Measurements from ENCODE around the gene MACROD1.

The MACROD1 gene

DNA sequence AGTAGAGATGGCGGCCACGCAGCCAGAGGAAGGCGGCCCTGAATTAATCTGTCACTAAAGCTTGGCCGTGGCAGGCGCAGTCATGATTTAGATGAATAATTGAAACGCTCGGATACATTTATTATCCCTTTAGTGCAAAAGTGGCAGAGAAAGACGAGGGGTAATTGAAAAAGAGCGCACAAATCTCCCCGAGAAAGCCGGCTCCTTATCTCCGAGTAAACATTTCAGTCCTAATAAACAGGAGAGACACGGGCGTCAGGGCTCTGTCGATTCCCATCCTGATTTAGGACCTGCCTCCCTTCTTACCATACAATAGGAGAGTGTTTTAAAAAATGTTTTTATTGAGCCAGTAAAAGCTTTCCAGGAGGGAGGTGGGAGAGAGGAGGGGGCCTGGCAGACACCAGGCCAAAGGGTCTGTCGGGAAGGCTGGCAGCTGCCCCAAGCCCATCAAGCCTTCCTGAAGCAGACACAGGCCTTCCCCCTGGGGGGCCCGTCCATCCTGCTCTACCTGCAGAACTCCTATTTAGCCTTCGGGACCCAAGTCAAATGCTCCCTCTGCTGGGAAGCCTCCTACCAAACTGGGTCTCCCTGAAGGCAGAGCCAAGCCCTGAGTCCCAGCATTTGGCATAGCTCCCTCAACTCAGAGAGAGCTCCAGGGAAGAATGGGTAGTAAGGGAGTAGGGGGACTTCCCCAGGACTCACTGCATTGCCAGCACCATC lies 156.8 kb downstream of the MACROD1 start:
- DNase-seq, result no peak

DNA sequence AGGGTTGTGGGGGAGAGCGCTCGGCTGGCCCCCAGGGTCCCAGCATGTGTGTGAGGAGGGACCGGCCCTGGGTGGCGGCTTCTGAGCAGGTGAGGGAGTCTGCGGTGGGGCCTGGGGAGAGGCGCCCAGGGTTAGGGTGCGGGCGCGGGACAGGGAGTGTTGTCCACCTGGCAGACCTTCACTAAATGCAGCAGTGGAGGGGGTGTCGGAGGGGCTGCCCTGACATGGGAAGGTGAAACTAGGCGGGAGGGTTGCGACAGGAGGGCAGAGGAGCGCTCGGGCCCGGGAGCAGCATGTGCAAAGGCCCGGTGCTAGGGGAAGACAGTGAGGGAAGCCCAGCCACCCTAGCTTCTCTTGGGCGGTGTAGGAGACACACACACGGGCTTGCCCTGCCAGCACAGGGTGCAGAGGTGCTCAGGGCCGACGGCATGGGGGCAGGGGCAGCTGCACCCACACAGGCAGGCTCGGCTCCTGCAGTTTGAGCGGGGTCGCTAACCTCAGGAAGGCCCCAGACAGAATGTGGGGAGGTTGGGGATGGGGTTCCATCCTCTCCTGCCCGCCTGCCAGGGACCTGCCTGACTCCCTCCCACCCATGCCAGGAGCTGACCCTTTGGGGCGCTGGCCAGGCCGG lies 157.5 kb downstream of the MACROD1 start:
- no peak for DNase-seq

DNA sequence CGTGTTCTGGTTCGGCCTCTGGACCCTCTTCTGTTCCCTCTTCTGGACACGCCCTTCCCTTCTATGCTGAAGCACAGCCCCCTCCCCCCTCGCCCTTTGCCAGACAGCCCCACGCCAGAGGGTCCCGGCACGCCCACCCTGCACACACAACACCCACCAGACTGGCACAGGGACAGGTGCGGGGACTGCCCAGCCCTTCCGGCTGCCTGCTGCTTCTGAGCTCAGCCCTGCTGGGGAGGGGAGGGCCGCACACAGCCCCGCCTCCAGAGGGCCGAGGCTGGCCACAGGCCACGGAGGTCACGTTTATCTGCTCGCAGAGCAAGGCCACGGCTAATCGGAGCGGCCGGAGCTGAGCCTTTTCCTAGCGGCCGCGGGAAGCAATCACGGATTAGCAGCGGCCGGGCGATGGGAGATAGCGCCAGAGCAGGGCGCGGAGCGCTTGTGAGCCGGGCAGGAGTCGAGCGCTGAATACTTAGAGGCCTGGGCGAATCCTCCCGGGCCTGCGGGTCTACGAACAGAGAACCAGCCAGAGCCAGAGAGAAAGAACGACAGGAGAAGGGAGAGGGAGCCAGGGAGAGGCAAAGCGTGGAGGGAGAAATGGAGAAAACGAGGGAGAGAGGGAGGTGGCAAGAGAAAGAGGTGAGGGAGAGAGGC lies 158.2 kb downstream of the MACROD1 start:
- peak; percentile 78 for DNase-seq

DNA sequence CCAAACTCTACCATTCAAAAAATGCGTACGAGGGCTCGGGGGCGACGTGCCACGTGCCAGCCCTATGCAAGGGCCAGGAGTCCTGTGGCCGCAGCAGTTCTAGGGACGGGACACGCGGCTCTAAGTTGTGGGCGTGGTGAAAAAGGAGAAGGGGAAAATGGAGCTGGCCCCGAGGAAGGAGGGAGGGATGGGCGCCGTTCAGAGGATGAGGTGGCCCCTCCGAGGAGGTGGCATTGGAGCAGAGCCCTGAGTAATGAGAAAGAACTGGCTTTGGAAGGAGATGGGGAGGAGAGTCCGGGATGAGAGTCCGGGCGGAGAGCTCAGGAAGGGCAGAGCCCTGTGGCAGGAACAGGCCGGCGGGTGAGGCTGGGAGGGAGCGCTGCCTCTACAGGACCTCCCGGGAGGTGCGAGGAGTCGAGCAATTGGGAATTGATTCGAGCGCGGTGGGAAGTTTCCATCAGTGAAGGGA lies 158.7 kb downstream of the MACROD1 start:
- no peak for DNase-seq

- no peak for DNase-seq
Measured at GRCh38 chr11:64006398-64006797, 159.5 kb downstream of the MACROD1 start.

DNA sequence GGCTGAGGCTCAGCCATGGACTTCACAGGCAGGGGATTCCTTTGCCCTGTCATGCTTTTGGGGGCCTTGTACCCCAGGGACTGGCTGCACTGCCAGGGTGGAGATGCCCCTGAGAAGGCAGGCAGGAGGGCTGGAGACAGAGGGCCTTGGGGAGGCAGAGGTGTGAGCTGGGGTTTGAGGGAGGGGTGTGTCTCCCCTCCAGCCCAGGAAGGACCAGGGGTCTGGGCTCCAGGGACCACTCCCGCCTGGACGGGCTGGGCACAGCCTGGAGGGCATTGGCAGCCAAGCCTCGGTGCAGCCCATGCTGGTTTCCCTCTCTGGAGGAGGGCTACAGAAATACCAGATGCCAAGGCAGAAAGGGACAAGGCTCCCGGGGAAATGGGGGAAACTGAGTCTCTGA lies 160.2 kb downstream of the MACROD1 start:
- no peak for DNase-seq

GRCh38 chr11:64004590-64004984 lies 161.3 kb downstream of the MACROD1 start:
- no peak for DNase-seq

DNA sequence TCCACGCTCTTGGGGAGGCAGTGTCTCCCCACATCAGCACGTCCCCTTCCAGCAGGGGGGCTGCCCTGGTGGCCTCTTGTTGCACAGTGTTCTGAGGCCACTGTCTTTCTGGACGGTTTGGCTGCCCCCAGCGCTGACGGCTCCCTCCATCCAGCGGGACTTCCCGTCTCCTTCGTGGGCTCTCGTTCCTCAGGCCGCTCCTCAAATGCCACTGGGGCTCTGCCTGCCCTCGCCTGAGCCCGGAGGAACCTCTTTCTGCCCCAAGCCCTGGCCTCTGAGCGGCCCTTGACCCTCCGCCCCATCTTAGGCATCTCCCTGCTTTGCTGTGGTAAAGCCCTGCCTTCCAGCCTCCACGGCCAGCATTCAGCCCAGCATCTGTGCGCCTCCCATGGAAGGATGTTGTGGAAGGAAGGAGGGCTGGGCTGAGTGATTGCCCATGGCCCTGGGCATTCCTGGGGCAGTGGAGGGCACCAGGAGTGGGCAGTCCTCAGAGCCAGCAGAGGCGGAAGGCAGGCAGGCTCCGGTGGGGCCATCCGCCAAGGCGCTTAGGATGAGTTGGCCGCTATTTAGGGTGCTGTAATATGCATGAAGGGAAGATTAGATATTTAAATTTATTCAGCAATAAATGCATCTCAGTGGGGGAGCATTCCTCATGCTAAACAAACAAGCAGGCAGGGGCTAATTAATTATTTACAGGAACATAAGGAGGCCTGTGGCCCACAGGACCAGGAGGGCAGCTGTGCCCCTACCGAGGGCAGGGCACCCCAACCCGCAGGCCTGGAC lies 161.9 kb downstream of the MACROD1 start:
- DNase-seq, result no peak

- DNase-seq, result no peak
Measured at GRCh38 chr11:64001484-64002420, 164.2 kb downstream of the MACROD1 start.

DNA sequence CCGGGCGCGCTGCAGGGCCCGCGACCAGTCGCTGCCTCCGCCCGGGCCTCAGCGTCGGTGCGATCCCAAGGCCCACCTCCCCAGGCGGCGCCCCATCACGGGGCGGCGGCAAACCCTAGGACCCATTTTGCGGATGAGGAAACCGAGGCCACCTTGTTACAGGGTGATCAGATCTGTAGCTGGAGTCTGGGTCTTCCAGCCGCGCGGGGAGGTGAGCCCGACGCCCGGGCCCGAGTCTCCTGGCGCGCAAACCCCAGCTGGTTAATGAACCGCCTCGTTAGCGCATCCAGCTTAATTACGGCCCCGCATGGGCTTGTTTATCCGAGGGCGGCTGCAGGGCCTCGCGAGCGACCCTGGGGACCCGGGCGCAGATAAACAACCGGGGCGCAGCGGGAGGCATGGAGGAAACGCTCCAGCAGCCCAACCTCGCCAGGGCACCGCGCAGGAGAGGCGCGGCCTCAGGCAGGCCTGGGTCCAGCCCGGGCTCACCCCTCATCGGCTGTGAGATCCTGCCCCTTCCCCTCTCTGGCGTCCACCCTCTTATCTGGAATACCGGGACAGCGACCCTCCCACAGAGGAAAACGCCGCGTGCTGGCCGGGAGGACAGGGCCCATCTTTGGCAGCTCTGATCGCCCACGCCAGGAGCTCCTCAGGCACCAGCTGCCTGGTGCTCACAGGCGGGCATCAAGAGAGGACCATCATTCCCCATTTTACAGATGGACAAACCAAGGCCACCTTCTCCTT lies 165.0 kb downstream of the MACROD1 start:
- DNase-seq, result no peak

DNA sequence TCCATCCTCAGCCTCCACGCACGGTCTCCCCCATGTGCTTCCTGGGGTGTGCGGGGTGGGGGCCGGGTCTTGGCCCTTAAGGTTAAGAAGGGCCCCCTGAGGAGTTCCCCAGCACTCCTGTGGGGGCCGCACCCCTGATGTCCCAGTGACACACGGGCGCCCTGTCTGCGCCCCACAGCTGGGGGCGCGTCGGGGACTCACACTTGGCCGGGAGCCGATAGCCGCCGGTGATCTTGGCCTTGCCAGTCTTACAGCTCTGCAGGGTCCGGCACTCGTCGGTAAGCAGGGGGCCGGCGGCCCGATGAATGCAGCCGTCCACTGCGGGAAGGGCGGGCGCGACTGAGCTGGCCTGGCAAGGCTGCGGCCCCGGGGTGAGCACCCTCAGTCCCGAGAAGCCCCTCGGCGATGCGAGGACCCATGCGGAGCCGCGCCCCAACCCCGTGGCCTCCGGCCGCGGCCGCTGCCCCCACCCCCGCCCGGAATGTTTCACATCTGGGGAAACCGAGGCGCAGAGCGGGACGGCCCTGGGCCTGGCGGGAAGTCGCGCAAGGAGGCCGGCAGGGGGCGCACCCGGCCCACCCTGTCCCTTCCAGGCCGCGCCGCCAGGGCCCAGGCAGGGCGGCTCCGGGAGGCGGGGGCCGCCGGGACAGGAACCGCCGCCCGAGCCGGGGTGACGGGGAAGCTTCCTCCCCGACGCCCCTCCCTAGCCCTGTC lies 165.7 kb downstream of the MACROD1 start:
- DNase-seq, result peak; percentile 69

- DNase-seq, result peak; percentile 73
Measured at GRCh38 chr11:63999349-64000025, 166.4 kb downstream of the MACROD1 start.

- DNase-seq, result peak; percentile 17
Measured at GRCh38 chr11:63998558-63999348, 167.2 kb downstream of the MACROD1 start.

DNA sequence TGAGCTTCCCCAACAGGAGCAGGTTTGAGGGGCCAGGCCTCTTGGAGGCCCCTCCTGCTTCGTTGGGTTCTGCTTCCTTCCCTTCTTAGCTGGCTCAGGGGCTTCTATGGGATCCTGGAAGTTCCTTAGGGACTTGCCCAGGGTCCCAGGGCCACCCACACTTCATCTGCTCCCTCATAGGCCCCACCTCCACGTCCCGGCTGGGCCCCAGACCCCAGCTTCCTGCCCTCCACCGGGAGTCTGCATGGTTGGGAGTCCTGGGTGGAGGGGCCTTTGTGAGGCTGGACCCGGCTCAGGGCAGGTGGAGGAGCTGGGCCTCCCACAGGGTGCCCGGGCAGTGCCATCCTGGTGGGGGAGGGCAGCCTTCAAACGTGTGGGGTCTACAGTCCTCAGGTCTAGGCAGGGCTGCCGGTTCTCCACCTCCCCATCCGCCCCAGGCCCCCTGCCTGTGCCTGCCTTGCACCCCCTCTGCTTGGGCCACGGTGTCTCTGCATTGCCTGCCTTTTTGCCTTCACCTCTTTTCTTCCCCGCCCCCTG lies 168.0 kb downstream of the MACROD1 start:
- no peak for DNase-seq

DNA sequence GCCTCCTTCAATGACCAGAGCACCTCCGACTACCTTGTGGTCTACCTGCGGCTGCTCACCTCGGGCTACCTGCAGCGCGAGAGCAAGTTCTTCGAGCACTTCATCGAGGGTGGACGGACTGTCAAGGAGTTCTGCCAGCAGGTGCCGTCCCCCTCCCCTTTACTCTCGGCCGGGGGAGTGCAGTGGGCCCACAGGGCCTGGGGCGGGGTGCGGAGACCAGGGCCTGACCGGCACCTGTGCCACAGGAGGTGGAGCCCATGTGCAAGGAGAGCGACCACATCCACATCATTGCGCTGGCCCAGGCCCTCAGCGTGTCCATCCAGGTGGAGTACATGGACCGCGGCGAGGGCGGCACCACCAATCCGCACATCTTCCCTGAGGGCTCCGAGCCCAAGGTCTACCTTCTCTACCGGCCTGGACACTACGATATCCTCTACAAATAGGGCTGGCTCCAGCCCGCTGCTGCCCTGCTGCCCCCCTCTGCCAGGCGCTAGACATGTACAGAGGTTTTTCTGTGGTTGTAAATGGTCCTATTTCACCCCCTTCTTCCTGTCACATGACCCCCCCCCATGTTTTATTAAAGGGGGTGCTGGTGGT lies 168.7 kb downstream of the MACROD1 start:
- no peak for DNase-seq

- no peak for DNase-seq
Measured at GRCh38 chr11:63996512-63996911, 169.4 kb downstream of the MACROD1 start.

DNA sequence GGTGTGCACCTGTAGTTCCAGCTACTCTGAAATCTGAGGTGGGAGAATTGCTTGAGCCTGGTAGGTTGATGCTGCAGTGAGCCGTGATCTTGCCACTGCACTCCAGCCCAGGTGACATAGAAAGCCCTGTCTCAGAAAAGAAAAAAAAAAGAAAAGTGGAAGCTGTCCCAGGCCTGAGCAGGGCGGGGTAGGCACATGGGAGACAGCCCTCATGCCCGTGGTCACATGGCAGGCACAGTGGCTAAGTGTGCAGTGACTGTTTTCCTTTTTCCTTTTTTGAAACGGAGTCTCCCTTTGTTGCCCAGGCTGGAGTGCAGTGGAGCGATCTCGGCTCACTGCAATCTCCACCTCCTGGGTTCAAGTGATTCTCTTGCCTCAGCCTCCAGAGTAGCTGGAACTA lies 171.9 kb downstream of the MACROD1 start:
- DNase-seq, result no peak

GRCh38 chr11:63993100-63993499 lies 172.8 kb downstream of the MACROD1 start:
- DNase-seq, result no peak

GRCh38 chr11:63991558-63991957 lies 174.4 kb downstream of the MACROD1 start:
- no peak for DNase-seq

Data from hematopoietic multipotent progenitor cell treated with erythropoietin and hydrocortisone succinate and interleukin-3 and kit ligand, for 8 days (in vitro differentiated cells).